Stimulated activated naive CD4-positive, alpha-beta T cell (primary cell): ENCODE data around the gene PKP2.

Experiments
- DNase-seq, 6 experiments: peaks; one replicate each; lab custom pipeline; 2025; lab: John Stamatoyannopoulos, UW

The PKP2 gene

DNA sequence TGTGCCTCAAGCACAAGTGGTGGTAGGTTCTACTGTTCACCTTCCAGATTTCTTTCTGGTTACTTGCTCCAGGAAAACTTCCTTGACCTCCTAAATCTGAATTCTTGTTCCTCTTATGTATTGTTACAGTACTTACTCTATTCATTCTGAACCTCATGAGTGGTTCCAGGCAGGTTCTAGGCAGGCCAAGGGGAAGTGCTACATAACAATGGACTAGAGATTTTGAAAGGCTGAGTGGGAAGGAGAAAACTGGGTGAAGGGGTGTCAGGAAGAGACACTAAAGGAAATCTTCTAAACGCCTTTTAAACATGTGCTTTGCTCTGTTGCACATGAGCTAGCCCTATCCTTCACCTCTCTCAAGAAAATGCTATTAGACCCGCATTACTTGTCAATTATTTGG, 142.5 kb downstream of the PKP2 start:
- DNase-seq = no peak

DNA sequence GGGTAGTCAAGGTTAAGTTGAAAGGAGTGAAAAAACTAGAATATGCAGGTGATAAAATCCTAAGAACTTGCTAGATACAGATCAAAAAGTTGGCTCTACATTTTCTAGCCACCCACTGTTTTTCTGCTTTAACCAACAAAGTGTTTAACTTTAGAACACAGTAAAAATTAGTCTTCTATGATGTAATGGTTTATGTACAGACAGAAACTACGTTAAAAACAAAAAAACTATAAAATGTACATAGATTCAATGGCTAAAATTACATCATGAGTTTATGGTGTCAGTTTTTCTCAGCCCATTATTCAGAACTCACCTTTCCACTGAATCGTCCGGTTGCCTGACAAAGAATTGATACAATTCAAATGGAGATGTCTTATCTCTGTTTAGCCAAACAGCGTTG, 143.0 kb downstream of the PKP2 start:
- DNase-seq = no peak

DNA sequence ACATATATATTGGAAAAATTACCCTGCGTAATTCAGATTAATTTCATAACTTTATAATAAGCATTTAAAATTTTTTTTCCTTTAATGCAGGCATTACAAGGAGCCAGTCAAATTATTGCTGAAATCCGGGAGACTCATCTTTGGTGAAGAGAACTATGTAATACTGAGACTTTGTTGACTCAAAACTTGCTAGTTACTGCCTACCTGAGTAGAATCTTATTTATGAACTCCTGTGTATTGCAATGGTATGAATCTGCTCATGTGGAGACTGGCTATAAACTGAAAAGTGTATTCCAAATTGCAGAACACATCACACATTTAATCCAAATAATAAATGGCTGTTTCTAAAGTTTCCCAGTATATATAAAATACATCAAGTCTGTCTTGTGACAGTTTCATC, 153.3 kb downstream of the PKP2 start:
- no peak for DNase-seq

DNA sequence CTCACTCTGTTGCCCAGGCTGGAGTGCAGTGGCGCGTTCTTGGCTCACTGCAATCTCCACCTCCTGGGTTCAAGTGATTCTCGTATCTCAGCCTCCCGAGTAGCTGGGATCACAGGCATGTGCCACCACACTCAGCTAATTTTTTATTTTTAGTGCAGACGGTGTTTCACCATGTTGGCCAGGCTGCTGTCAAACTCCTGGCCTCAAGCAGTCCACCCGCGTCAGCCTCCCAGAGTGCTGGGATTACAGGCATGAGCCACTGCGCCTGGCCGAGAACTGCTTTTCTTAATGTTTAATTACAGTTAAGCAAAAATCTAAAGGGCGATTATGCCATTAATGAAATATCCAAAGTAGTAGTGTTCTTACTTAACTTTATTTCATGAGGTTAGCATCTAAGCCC, 154.4 kb downstream of the PKP2 start:
- DNase-seq = no peak
